ENCODE data around the gene ID4.

Gene ID4

DNA sequence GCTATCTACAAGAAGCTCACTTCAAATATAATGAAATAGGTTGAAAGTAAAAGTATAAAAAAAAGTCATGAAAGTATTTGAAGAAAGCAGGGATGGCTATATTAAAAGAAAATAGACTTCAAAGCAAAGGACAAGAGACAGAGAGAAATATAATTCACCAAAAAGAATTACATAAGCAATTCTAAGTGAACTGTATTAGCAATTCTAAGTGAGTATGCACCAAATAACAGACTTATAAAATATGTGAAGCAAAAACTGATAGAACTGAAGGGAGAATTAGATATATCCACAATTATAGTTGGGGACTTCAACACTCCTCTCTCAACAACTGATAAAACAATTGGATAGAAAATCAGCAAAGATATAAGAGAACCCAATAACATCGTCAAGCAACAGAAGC lies 38.8 kb upstream of the ID4 start:
- Histone ChIP-seq H2AFZ (ENCODE audit: low read length) (no peak overlapping the region), H3K79me2 (ENCODE audit: insufficient read depth, low read length) (no peaks in the 10 kb centered on the region), H3K9me2 (replicated peaks; ENCODE audit: low read depth, low read length) (no peaks in the 10 kb centered on the region), H3F3A (ENCODE audit: low read depth) (no peaks in the 10 kb centered on the region), H3K4me2 (ENCODE audit: low read depth, low read length, poor library complexity, severe bottlenecking) (no peak overlapping the region), H3K9me3 (ENCODE audit: insufficient read depth, low read depth, low read length) (no peaks in the 10 kb centered on the region), H4K20me1 (ENCODE audit: insufficient read depth, low read length, poor library complexity, severe bottlenecking) (no peaks in the 10 kb centered on the region), H3K9ac (ENCODE audit: low read depth, low read length, poor library complexity, severe bottlenecking) (no peak overlapping the region), H3K4me1 (ENCODE audit: insufficient read depth, low read length, poor library complexity, severe bottlenecking) (no peaks in the 10 kb centered on the region), H3K36me3 (ENCODE audit: insufficient read depth, low read length) (no peaks in the 10 kb centered on the region), H3K27me3 (ENCODE audit: insufficient read depth, low read length, poor library complexity, severe bottlenecking) (no peaks in the 10 kb centered on the region), H3K4me3 (ENCODE audit: low read length, poor library complexity, severe bottlenecking) (no peak overlapping the region)
- no peak for TF ChIP-seq EZH2phosphoT487 (IDR thresholded peaks at IDR 0.05; ENCODE audit: borderline replicate concordance)
- TF ChIP-seq, protein P1, sequence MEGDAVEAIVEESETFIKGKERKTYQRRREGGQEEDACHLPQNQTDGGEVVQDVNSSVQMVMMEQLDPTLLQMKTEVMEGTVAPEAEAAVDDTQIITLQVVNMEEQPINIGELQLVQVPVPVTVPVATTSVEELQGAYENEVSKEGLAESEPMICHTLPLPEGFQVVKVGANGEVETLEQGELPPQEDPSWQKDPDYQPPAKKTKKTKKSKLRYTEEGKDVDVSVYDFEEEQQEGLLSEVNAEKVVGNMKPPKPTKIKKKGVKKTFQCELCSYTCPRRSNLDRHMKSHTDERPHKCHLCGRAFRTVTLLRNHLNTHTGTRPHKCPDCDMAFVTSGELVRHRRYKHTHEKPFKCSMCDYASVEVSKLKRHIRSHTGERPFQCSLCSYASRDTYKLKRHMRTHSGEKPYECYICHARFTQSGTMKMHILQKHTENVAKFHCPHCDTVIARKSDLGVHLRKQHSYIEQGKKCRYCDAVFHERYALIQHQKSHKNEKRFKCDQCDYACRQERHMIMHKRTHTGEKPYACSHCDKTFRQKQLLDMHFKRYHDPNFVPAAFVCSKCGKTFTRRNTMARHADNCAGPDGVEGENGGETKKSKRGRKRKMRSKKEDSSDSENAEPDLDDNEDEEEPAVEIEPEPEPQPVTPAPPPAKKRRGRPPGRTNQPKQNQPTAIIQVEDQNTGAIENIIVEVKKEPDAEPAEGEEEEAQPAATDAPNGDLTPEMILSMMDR (conservative IDR thresholded peaks at IDR 0.05; ENCODE audit: low read length): no peak

GRCh38 chr6:19802656-19803055 lies 34.5 kb upstream of the ID4 start:
- Histone ChIP-seq H3K36me3 (ENCODE audit: insufficient read depth, low read length) (no peaks in the 10 kb centered on the region), H4K20me1 (ENCODE audit: insufficient read depth, low read length, poor library complexity, severe bottlenecking) (no peaks in the 10 kb centered on the region), H3K79me2 (ENCODE audit: insufficient read depth, low read length) (no peaks in the 10 kb centered on the region), H2AFZ (ENCODE audit: low read length) (no peak overlapping the region), H3K9ac (ENCODE audit: low read depth, low read length, poor library complexity, severe bottlenecking) (no peak overlapping the region), H3K9me3 (ENCODE audit: insufficient read depth, low read depth, low read length) (no peaks in the 10 kb centered on the region), H3F3A (ENCODE audit: low read depth) (no peaks in the 10 kb centered on the region), H3K4me1 (ENCODE audit: insufficient read depth, low read length, poor library complexity, severe bottlenecking) (no peaks in the 10 kb centered on the region), H3K4me2 (ENCODE audit: low read depth, low read length, poor library complexity, severe bottlenecking) (no peak overlapping the region), H3K4me3 (ENCODE audit: low read length, poor library complexity, severe bottlenecking) (no peak overlapping the region), H3K27me3 (ENCODE audit: insufficient read depth, low read length, poor library complexity, severe bottlenecking) (no peaks in the 10 kb centered on the region), H3K9me2 (replicated peaks; ENCODE audit: low read depth, low read length) (no peaks in the 10 kb centered on the region)
- TF ChIP-seq, protein P1 (conservative IDR thresholded peaks at IDR 0.05; ENCODE audit: low read length): no peak
- no peak for TF ChIP-seq EZH2phosphoT487 (IDR thresholded peaks at IDR 0.05; ENCODE audit: borderline replicate concordance)

DNA sequence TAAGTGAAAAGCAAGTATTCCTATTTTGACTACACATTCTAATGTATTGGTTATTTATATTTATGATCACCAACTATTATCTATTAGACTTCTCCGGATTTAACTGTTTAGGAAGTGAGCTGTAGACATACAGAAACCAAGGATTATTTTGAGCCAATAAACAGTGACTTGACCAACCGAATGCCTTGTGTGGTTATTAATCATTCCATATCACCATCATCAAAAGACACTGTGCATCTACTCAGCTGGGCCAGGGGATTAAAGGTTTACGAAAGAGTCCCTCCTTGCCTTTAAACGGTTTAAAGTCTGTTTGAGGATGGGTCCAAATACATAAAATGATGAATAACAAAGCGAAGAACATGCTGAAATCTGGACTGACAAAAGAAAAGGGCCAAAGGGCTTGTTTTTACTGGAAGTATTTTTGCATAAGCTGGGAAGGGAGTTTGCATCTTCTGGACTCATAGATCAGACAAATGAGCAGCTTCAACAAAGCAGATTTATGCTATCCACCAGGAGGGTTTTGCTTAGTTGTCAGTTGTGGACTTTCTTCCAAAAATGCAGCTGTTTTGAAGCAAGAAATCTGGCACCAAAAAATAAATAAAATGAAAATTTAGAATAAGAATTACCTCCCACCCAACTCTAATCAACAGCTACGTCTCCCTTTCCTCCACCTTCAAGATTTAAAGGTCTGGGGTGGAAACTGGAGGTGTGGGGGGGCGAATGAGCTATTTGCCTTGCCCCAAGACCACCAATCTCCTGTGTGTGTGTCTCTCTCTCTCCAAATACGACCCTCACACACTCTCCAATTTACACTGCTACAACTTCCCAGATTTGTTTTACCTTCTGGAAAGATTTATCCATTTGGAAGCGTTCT lies 33.6 kb upstream of the ID4 start:
- no peaks in the 10 kb centered on the region for H3F3A ChIP-seq (ENCODE audit: low read depth)
- H4K20me1 ChIP-seq (ENCODE audit: insufficient read depth, low read length, poor library complexity, severe bottlenecking): no peaks in the 10 kb centered on the region
- no peak overlapping the region for H3K9ac ChIP-seq (ENCODE audit: low read depth, low read length, poor library complexity, severe bottlenecking)
- TF ChIP-seq, protein P1 (conservative IDR thresholded peaks at IDR 0.05; ENCODE audit: low read length): no peak
- TF ChIP-seq EZH2phosphoT487 (IDR thresholded peaks at IDR 0.05; ENCODE audit: borderline replicate concordance): no peak
- H3K4me3 ChIP-seq (ENCODE audit: low read length, poor library complexity, severe bottlenecking): no peak overlapping the region
- H3K9me3 ChIP-seq (ENCODE audit: insufficient read depth, low read depth, low read length): no peaks in the 10 kb centered on the region
- no peak overlapping the region for H2AFZ ChIP-seq (ENCODE audit: low read length)
- no peaks in the 10 kb centered on the region for H3K9me2 ChIP-seq (replicated peaks; ENCODE audit: low read depth, low read length)
- H3K4me2 ChIP-seq (ENCODE audit: low read depth, low read length, poor library complexity, severe bottlenecking): no peak overlapping the region
- no peaks in the 10 kb centered on the region for H3K79me2 ChIP-seq (ENCODE audit: insufficient read depth, low read length)
- H3K27me3 ChIP-seq (ENCODE audit: insufficient read depth, low read length, poor library complexity, severe bottlenecking): no peaks in the 10 kb centered on the region
- no peaks in the 10 kb centered on the region for H3K4me1 ChIP-seq (ENCODE audit: insufficient read depth, low read length, poor library complexity, severe bottlenecking)
- H3K36me3 ChIP-seq (ENCODE audit: insufficient read depth, low read length): no peaks in the 10 kb centered on the region

Data from Loucy (cell line).